Islet of Langerhans (tissue), 1 donor: ENCODE data around the gene ENPP1.
A peak's percentile ranks its signal among the peaks of the same experiment; 100 is the strongest.

Experiments
- FAIRE-seq: peaks from one replicate; lab custom pipeline; 2011; peaks lifted over from hg19 to GRCh38; lab: Jason Lieb, UNC

The ENPP1 gene

GRCh38 chr6:131916847-131917246, 109.0 kb downstream of the ENPP1 start:
- FAIRE-seq, result no peak

- no peak for FAIRE-seq
These were observed 109.5 kb downstream of the ENPP1 start for GRCh38 chr6:131917318-131917717.

- no peak for FAIRE-seq
These were observed 110.2 kb downstream of the ENPP1 start for GRCh38 chr6:131917763-131918649.

- FAIRE-seq, result no peak
These were observed 111.0 kb downstream of the ENPP1 start for GRCh38 chr6:131918650-131919355.

- no peak for FAIRE-seq
These were observed 112.8 kb downstream of the ENPP1 start for GRCh38 chr6:131920656-131921055.

GRCh38 chr6:131923356-131923755, 115.5 kb downstream of the ENPP1 start:
- peak; percentile 33 for FAIRE-seq

- peak; percentile 79 for FAIRE-seq
These were observed 117.2 kb downstream of the ENPP1 start for GRCh38 chr6:131924881-131925474.

GRCh38 chr6:131929264-131929663, 121.4 kb downstream of the ENPP1 start:
- no peak for FAIRE-seq

GRCh38 chr6:131929976-131930375, 122.2 kb downstream of the ENPP1 start:
- no peak for FAIRE-seq

GRCh38 chr6:131931063-131931750, 123.4 kb downstream of the ENPP1 start:
- FAIRE-seq, result no peak

GRCh38 chr6:131936156-131936555, 128.3 kb downstream of the ENPP1 start:
- no peak for FAIRE-seq

- no peak for FAIRE-seq
These were observed 129.4 kb downstream of the ENPP1 start for GRCh38 chr6:131937226-131937625.

- no peak for FAIRE-seq
These were observed 130.1 kb downstream of the ENPP1 start for GRCh38 chr6:131937703-131938631.
